Measurements from ENCODE around the gene KRTAP10-9.
"Not testable (repeated sequence)": the region's sequence is repeated elsewhere in the genome, so short reads cannot be mapped to it uniquely, and the experiment has no call there.

The KRTAP10-9 gene

GRCh38 chr21:44606495-44606894, 20.4 kb upstream of the KRTAP10-9 start:
- DNase-seq (ENCODE audit: extremely low read depth, low read depth) = no peak
- no peak for TF ChIP-seq CTCF (IDR thresholded peaks at IDR 0.05; ENCODE audit: low read depth, low read length, missing control alignments)
- H3K4me3 ChIP-seq (replicated peaks; ENCODE audit: low read depth, low read length) = no peak overlapping the region

GRCh38 chr21:44609193-44609592, 17.7 kb upstream of the KRTAP10-9 start:
- TF ChIP-seq CTCF (IDR thresholded peaks at IDR 0.05; ENCODE audit: low read depth, low read length, missing control alignments) = no peak
- DNase-seq (ENCODE audit: extremely low read depth, low read depth) = no peak
- no peak overlapping the region for H3K4me3 ChIP-seq (replicated peaks; ENCODE audit: low read depth, low read length)

GRCh38 chr21:44610157-44610843, 16.6 kb upstream of the KRTAP10-9 start:
- not testable (repeated sequence) for H3K4me3 ChIP-seq (replicated peaks; ENCODE audit: low read depth, low read length); DNase-seq (ENCODE audit: extremely low read depth, low read depth)

GRCh38 chr21:44611551-44611950, 15.3 kb upstream of the KRTAP10-9 start:
- no peak for DNase-seq (ENCODE audit: extremely low read depth, low read depth)
- no peak for TF ChIP-seq CTCF (IDR thresholded peaks at IDR 0.05; ENCODE audit: low read depth, low read length, missing control alignments)
- H3K4me3 ChIP-seq (replicated peaks; ENCODE audit: low read depth, low read length) = no peak overlapping the region

GRCh38 chr21:44612029-44612486, 14.8 kb upstream of the KRTAP10-9 start, which contains the start of gene KRTAP10-8:
Gene KRTAP10-8, plus strand, starts transcription at chr21:44612079. Its CDS starts 22 bp downstream, at chr21:44612101.
- no peak within 1 kb of the TSS for H3K4me3 ChIP-seq (replicated peaks; ENCODE audit: low read depth, low read length)
- no peak for DNase-seq (ENCODE audit: extremely low read depth, low read depth)
- no peak for TF ChIP-seq CTCF (IDR thresholded peaks at IDR 0.05; ENCODE audit: low read depth, low read length, missing control alignments)

GRCh38 chr21:44612669-44613229, 14.1 kb upstream of the KRTAP10-9 start:
- H3K4me3 ChIP-seq (replicated peaks; ENCODE audit: low read depth, low read length) = no peak overlapping the region
- no peak for DNase-seq (ENCODE audit: extremely low read depth, low read depth)

More at GRCh38 chr21:44612669-44613229, 14.1 kb upstream of the KRTAP10-9 start:
- TF ChIP-seq CTCF (IDR thresholded peaks at IDR 0.05; ENCODE audit: low read depth, low read length, missing control alignments) = no peak
